GM20000 (cell line): Measurements from ENCODE around the gene LIPF.
A peak's percentile ranks its signal among the peaks of the same experiment; 100 is the strongest.
"Not testable (repeated sequence)": the region's sequence is repeated elsewhere in the genome, so short reads cannot be mapped to it uniquely, and the experiment has no call there.

Source experiments
- DNase-seq: peaks from one replicate; pipeline ENCODE4 v3.0.0; 2012; ENCODE audit warnings: low spot score
- TF ChIP-seq, protein P1 (sequence below): IDR thresholded peaks from 2 replicates; pipeline ENCODE4 v1.5.1; 2012; ENCODE audit warnings: mild to moderate bottlenecking, control low read depth; ENCODE audit errors: extremely low read depth, missing control alignments

Gene LIPF

DNA sequence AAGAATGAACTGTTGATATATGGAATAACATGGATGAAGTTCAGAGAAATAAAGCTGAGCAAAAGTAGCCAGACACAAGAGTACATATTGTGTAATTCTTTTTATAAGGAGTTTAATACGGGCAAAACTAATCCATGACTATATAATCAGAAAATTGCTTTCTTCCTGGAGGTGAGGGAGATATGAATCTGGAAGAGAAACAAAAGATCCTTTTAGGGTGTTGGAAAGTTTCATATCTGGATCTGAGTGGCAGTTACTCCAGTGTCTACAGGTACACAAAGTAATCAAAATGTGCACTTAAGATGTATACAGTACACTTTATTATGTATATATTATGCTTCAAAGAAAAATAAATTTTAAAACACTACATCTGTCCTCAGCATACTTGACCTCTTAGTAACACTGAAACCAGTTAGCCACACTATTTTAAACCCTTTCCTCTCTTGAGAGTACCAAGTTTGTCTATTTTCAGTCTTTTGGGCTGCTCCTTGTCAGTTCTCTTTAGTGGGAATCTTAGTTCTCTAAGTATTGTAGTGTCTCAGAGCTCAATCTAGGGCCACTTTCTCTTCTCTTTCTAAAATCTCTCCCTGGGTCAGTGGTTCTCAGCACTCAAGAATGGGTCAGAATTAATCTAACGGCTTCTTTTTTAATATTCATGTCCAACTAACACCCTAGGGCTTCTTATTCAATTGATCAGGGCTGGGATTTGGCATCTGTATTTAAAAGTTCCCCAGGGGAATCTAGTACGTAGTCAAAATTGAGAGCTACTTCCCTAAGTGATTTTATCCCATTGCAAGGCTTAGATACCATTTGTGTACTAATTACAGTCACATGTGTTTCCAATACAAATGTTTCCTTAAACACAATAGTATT is 4.3 kb upstream of the LIPF start:
- no peak for DNase-seq
- TF ChIP-seq, protein P1, sequence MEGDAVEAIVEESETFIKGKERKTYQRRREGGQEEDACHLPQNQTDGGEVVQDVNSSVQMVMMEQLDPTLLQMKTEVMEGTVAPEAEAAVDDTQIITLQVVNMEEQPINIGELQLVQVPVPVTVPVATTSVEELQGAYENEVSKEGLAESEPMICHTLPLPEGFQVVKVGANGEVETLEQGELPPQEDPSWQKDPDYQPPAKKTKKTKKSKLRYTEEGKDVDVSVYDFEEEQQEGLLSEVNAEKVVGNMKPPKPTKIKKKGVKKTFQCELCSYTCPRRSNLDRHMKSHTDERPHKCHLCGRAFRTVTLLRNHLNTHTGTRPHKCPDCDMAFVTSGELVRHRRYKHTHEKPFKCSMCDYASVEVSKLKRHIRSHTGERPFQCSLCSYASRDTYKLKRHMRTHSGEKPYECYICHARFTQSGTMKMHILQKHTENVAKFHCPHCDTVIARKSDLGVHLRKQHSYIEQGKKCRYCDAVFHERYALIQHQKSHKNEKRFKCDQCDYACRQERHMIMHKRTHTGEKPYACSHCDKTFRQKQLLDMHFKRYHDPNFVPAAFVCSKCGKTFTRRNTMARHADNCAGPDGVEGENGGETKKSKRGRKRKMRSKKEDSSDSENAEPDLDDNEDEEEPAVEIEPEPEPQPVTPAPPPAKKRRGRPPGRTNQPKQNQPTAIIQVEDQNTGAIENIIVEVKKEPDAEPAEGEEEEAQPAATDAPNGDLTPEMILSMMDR: no peak

DNA sequence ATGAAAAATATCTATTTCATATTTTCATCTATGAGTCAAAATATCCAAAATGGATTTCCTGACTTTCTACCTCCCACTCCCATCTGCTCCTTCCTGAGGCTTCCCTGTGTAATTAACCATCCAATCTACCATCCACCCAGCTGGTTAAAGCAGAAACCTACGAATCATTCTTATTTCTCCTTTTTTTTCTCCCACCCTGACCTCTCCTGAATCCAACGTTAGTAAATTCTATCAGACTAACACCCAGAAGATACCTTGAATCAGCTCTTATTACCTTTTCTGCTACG is 3.7 kb upstream of the LIPF start:
- no peak for DNase-seq
- TF ChIP-seq, protein P1: no peak

DNA sequence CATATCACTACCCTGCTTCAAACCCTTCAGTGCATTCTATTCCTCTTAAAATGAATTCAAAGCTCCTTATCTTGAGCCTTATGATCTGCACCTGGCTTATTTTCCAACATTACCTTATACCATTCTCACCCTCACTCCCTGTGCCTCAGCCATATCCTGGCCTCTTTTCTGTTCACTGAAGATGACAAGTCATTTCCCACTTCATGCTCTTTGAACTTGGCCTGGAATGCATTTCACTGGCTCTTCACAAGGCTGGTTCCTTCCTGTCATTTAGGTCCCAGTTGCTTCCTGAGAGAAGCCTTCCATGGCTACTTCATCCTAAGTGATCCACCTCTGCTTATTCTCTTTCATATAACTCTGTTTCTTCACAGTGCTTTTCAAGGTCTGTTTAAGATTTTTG is 3.2 kb upstream of the LIPF start:
- DNase-seq: no peak
- TF ChIP-seq, protein P1: no peak

DNA sequence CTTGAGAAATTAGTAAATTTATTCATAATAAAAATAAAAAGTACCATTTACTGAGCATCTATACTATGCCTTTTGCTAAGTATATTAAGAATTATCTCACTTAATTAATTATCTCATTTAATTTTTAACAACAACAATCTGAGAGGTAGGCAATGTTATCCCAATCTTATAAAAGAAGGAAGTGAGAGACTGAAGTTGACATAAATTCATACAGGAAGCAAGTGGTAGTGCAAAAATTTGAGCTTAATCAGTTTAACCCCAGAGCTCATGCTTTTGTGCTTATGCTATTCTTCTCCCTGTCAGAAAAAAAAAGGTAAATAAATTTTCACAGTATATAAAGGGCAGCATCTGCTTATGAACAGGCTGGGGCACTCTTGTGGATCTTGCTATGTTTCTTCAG is 2.7 kb upstream of the LIPF start:
- DNase-seq: no peak
- TF ChIP-seq, protein P1: no peak

DNA sequence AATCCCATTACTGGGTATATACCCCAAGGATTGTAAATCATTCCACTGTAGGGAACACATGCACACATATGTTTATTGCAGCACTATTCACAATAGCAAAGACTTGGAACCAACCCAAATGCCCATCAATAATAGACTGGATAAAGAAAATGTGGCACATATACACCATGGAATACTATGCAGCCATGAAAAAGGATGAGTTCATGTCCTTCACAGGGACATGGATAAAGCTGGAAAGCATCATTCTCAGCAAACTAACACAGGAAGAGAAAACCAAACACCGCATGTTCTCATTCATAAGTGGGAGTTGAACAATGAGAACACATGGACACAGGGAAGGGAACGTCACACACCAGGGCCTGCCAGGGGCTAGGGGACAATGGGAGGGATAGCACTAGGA is 1.1 kb upstream of the LIPF start:
- not testable (repeated sequence) for DNase-seq

DNA sequence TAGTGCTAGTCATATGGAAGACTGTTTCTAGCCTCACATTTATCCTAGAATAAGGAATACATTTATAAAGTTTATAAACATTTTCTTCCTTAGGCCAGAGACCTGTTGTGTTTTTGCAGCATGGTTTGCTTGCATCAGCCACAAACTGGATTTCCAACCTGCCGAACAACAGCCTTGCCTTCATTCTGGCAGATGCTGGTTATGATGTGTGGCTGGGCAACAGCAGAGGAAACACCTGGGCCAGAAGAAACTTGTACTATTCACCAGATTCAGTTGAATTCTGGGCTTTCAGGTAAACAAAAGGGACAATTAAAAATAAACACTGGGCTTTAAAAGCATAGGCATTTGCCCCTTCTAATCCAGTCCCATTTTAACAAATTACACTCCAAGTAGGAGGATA is 4.2 kb downstream of the LIPF start:
- DNase-seq: no peak
- TF ChIP-seq, protein P1: no peak

DNA sequence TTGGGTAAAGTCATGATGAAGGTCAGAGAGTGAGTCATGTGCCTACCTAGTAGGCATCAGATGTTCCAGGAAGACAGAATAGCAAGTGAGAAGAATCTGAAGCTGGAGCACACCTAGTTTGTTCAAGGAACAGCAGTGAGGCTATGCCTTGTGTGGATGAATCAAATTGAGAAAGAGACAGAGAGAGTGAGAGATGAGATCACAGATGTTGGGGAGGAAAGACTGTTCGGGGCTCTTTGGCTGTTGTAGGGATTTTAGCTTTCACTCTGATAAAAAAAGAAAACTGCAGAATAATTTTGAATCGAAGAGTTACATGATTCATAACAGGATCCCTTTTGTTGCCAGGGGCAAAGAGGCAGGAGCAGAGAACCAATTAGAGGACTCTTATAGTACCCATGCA is 6.3 kb downstream of the LIPF start:
- DNase-seq: peak; percentile 26
- TF ChIP-seq, protein P1: no peak

DNA sequence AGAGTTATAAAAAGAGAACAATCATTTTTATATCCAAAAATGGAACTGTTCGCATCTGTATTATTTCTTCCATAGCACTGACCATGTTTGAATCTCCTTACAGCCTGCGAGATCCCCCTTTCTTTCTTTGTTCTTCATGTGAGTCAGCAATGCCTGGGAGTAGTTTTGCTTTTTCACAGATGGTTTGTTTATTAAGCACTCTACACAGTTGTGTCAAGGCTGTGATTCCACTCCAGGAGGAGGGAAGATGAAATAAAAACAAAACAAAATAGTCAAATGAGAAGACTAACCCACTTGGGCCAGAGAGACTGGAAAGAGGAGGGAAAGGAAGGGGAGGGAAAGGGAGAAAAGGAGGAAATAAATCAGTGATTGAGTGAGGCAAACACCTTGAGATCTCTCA is 7.8 kb downstream of the LIPF start:
- TF ChIP-seq, protein P1: no peak
- DNase-seq: no peak
